Effector CD4-positive, alpha-beta T cell (primary cell): ENCODE measurements around the gene GPALPP1.
"Not testable (repeated sequence)": the region's sequence is repeated elsewhere in the genome, so short reads cannot be mapped to it uniquely, and the experiment has no call there.

Source experiments
- DNase-seq: peaks from one replicate; pipeline ENCODE4 v3.0.0-alpha.2; 2020

The GPALPP1 gene

DNA sequence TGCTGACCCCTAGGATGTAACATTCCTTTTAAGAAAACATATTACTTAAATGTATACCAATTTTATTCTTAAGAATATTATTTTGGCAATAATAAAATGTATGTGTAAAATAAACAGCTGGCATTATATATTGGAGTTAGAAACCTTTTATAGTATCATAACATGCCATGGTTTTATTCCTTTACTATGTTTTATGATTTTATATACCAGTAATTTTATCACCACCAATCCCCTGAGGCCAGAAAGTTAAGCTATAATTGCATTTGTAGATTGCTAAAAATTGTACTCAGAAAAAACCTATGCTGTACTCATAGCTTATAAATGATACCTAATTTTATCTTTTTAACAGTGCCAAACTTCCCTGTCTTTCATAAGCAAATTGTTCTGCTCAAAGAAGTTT, 17.9 kb downstream of the GPALPP1 start:
- no peak for DNase-seq

DNA sequence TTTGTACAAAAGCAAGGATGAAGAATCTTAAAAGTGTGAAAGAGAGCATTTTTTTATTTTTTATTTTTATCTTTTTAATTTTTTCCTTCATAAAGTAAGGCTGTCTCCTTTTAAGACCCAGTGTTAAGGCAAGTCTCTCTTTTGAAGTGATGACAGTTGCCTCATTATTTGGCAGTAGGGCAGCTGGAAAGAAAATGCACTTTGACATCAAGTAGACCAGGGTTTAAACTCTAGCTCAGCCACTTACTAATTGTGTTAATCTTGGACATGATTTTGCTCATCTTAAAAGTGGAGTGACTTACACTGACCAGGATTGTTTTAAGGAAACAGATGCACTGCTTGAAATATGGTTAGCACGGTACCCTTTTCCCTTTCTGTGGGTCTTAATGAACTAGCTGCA, 18.5 kb downstream of the GPALPP1 start:
- no peak for DNase-seq

DNA sequence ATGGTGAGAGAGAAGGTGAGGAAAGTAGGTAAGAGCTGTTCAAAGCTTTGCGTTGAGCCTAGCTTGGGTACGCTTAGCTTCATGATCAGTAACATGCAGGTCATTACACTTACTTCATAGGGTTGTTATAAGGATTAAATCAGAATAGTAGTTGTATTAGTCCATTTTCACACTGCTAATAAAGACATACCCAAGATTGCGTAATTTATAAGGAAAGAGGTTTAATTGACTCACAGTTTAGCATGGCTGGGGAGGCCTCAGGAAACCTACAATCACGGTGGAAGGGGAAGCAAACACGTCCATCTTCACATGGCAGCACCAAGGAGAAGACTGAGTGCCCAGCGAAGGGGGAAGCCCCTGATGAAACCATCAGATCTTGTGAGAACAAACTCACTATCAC, 21.9 kb downstream of the GPALPP1 start:
- no peak for DNase-seq

- no peak for DNase-seq
Measured at GRCh38 chr13:45015300-45015699, 26.0 kb downstream of the GPALPP1 start.

- DNase-seq: no peak
Measured at GRCh38 chr13:45016792-45017425, 27.6 kb downstream of the GPALPP1 start.

GRCh38 chr13:45019981-45020380, 30.6 kb downstream of the GPALPP1 start:
- not testable (repeated sequence) for DNase-seq

GRCh38 chr13:45021250-45021649, 31.9 kb downstream of the GPALPP1 start:
- DNase-seq: no peak

GRCh38 chr13:45024847-45025246, 35.5 kb downstream of the GPALPP1 start:
- no peak for DNase-seq

DNA sequence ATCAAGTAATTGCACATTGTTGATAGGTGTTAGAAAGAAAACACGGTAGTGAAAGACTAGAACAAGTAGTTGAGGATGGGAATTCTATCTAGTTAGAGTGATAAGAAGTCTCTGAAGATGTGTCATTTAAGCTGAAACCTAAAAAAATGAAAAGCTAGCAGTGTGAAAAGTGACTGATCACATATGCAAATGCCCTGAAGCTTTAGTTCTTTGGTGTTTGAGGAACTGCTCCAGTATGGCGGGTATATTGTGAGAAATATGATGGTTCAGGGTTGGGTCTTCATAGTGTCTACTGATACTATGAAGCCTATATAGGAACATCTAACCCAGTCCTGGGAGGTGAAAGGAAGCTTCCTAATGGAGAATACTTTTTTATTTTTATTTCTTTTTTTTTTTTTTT, 45.0 kb downstream of the GPALPP1 start:
- DNase-seq: no peak

- no peak for DNase-seq
Measured at GRCh38 chr13:45036206-45036605, 46.9 kb downstream of the GPALPP1 start.

- DNase-seq: no peak
Measured at GRCh38 chr13:45040173-45040572, 50.8 kb downstream of the GPALPP1 start.

GRCh38 chr13:45040622-45041021, 51.3 kb downstream of the GPALPP1 start:
- no peak for DNase-seq

DNA sequence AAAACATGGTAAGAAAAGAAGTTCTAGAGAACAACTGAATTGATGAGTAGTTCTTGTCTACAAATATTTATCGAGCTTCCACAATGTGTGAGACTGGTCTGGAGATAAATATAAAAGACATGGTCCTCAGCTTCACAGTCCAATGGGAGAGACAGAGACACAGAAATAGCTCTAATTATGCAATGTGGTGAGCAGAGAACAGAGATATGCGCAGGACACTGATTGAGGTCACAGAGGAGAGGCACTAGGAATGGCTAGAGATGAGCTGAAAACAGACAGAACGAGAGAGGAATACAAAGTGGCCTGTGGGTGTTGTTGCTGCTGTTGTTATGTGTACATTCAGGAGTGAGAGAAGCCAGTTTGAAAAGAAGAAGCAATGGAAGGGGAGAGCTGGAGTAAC, 53.2 kb downstream of the GPALPP1 start:
- DNase-seq: no peak

GRCh38 chr13:45046445-45046844, 57.1 kb downstream of the GPALPP1 start:
- DNase-seq: no peak

DNA sequence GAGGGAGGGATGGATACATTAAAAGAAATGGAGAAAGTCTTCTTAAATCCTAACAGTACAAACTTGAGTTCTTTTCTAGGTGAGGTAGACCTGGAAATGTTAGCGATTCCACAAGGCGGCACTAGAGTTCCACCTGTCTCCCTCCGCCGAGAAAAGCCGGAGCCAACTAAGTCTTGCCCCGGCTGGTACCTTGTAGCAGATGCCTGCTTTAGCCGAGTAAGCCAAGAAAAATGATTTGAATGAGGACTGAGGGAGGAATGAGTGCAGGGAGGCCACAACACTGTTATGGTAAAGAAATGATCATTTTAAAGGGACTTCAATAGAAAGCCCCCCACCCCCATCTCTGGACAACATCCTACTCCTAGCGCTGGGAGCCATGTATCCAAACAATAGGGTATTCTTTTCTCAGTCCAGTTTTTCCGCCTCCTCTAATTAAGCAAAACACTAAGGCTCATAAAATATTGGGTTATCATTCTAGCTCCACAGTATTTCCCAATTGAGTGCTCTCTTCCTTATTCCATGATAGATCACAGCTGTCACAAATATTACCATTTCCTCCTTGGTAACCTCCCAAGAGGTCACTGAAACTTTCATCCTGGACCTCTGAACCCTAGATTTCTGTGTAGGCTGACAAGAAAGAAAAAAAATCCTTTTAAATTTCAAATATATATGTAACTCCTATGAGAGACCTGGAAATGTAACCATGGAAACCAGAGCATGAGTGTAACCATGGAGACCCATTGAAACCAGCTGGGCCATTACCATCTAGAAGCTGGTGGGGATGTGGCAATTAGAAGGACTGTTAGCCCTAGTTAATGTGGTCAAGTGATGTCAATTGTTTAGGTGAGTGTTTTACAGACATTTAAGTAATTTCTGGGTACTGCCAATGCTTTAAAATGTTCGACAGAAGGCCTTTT, 58.3 kb downstream of the GPALPP1 start:
- peak; percentile 66 for DNase-seq

- no peak for DNase-seq
Measured at GRCh38 chr13:45048890-45049407, 59.6 kb downstream of the GPALPP1 start.

- no peak for DNase-seq
Measured at GRCh38 chr13:45049478-45049877, 60.1 kb downstream of the GPALPP1 start.

DNA sequence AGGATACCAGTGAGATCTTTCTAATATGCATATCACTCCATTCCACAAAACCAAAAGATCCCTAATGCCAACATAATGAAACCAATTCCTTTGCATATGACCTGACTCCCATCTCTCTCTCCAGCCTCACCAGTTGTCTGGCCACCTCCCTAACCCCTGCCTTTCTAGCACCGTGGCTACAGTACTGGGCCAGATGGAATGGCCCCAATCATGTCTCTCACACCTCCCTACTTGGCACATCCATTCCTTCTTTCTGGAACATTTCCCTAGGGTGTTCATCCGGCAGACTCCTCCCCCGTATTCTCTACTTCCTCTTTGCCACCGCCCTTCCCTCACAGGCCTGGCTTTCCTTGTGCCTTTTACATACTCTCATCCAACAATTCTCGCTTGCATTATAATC, 62.0 kb downstream of the GPALPP1 start:
- no peak for DNase-seq

DNA sequence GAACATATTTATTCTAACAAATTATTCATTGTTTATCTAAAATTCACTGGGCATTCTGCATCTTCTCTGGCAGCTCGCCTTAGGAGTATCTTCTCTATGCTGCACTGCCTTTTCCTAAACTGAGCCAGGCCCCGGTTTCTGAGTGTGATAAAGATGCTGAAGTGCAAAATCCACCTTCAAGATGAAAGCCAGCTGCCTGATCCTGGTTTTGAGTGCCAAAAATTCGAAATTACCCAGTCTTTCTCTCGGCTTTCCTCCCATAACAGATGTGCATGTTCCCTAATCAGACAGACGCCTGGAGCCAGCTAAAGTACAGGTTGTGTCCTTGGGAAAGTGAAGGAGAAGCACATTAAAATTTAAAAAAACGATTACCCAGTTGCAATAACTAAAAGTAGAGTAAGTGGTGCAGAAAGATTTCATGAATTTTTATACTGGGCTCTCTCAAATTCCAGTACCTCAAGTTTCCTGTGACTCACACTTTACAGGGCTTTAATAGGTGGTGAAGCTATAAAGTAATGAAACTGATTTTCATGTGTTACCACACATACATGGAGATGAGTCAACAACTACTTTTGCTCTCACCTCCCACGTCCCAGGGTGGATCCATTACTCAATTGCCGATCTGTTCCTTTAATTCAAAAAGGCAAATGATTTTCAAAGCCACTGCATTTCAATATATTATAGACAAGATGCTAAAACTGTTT, 66.0 kb downstream of the GPALPP1 start:
- no peak for DNase-seq

- no peak for DNase-seq
Measured at GRCh38 chr13:45055902-45056648, 66.7 kb downstream of the GPALPP1 start.

- DNase-seq: no peak
Measured at GRCh38 chr13:45060062-45060461, 70.7 kb downstream of the GPALPP1 start.

DNA sequence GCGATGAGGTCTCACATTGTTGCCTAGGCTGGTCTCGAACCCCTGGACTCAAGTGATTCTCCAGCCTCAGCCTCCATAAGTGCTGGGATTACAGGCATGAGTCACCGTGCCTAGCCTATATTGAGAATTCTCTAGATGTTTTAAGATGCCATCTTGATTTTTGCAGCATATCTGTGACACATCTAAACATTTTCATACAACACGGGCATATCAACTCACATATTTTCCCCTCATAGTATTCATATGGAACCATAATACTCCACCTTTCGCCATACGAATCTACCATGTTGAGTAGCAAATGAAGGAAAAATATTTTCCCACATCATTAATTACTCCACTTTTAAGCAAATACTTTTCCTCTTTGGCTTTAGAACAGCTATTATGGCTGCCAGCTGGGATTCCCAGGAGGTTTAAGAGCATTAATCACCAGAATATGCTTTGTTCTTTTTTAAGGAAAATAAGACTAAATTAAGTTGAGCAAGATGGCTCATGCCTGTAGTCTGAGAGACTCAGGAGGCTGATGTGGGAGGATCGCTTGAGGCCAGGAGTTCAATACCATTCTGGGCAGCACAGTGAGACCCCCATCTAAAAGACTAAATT, 74.0 kb downstream of the GPALPP1 start:
- DNase-seq: no peak
